HUES64 (cell line): ENCODE measurements around the gene DIMT1. TPM values are rescaled to one million over a fixed set of nuclear protein-coding genes. Genes with fewer than 3 reads are reported as not detected.

Experiments used
- H3K27ac ChIP-seq: 2 replicates; pipeline ENCODE4 v1.7.0; 2013; ENCODE audit warnings: low read depth, low read length, inconsistent platforms
- H3K27me3 ChIP-seq: 2 replicates; pipeline ENCODE4 v1.6.1; 2013; ENCODE audit warnings: mild to moderate bottlenecking, low read length; ENCODE audit not compliant: insufficient read depth
- H3K36me3 ChIP-seq: 2 replicates; pipeline ENCODE4 v1.6.1; 2013; ENCODE audit warnings: mild to moderate bottlenecking, low read length; ENCODE audit not compliant: insufficient read depth
- H3K4me1 ChIP-seq: 2 replicates; pipeline ENCODE4 v1.6.1; 2013; ENCODE audit warnings: mild to moderate bottlenecking, low read length, moderate library complexity; ENCODE audit not compliant: insufficient read depth
- H3K4me3 ChIP-seq: 2 replicates; pipeline ENCODE4 v1.5.1; 2013; ENCODE audit warnings: mild to moderate bottlenecking, low read length, moderate library complexity
- H3K9ac ChIP-seq: 2 replicates; pipeline ENCODE4 v1.6.1; 2013; ENCODE audit warnings: mild to moderate bottlenecking, low read depth, low read length
- H3K9me3 ChIP-seq: 2 replicates; pipeline ENCODE4 v1.6.1; 2013; ENCODE audit warnings: low read depth, low read length; ENCODE audit not compliant: insufficient read depth
- WGBS: fragments of 150-250, 120-280 bp; methylation state at CpG from one replicate; pipeline ENCODE4 v1.1.7; 2013; ENCODE audit warnings: missing lambda C conversion rate; 5-methylcytosine and 5-hydroxymethylcytosine counted together
- polyA plus RNA-seq, 2 experiments: library from polyadenylated mRNA; stranded (reverse); fragments of 50-300 nt; gene quantifications; one replicate each; pipeline ENCODE4 v1.2.3, GENCODE V29; 2013

DIMT1 gene
- polyA plus RNA-seq (2013, experiment 1 of 2): 39.5 TPM
- polyA plus RNA-seq (2013, experiment 2 of 2): 37.0 TPM

DNA sequence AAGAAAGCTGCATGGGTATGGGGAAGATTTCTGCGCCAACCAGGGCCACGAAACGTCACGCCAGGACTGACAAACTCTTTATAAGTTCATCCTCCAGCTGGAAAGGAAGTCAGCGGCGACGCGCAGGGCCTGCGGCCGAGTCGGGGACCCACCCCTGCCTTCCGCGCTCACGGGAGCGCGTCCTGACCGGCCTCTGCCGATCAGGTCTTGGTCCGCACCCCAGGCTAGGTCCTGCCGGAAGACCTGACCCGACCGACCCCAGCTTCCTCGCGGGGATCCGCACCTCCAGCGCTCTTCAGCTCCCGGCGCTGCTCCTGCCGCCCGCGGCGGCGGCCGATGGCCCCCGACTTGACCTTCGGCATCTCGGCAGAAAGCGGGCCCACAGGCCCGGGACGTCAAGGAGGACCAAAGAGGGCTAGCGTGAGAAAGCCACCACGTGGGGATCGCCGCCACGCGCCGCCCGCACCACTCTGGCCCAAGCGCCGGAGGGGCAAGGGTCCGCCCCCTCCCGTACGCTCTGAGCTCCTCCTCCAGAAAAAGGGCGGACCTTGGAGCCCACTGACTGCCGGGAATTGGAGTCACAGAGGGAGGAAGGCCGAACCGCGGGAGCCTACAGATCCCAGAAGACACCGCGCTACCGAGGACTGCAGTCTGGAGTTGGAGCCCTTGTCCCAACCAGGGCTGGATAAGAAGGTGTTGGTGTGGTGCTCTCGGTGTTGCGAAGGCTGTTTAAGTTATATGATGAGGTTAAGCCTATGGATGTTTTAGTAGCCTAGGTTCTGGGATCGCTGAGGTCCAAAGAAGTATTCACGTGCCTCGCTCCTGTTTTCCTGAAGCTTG lies at the start of gene DIMT1:
Gene DIMT1, minus strand, starts transcription at position 495 of the 840 bp plus-strand sequence. Its CDS starts 133 bp downstream, at position 362.
- Histone ChIP-seq H3K27ac (peak within 1 kb of the TSS; percentile 88), H3K27me3 (no peaks in the 10 kb centered on the region), H3K4me3 (peak within 1 kb of the TSS; percentile 75), H3K9ac (peak within 1 kb of the TSS; percentile 86), H3K9me3 (no peaks in the 10 kb centered on the region), H3K36me3 (peaks cover 18% of the 10 kb centered on the region), H3K4me1 (peaks cover 6% of the 10 kb centered on the region; the same call in 1 of the 2 replicates)
- WGBS: under 1% methylated on average over 66 of the region's 66 CpGs

DNA sequence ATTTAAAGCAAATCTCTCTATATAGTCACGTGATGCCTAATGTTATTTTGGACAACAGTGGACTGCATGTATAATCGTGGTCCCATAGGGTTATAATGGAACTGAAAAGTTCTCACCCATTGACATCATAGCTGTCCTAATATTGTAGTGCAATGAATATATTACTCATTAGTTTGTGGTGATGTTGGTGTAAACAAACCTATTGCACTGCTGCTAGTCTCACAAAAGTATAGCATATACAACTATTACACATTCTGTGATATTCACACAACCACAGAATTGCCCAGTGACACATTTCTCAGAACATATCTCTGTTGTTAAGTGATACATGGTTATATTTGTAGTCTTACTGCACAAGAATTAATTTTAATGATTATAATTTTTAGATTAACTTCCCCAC lies 46.6 kb upstream of the DIMT1 start:
- 93% methylated on average over 2 of the region's 2 CpGs for WGBS
- H3K4me1 ChIP-seq: no peaks in the 10 kb centered on the region
- no peak overlapping the region for H3K4me3 ChIP-seq
- H3K27me3 ChIP-seq: no peaks in the 10 kb centered on the region
- peaks cover 66% of the 10 kb centered on the region for H3K36me3 ChIP-seq
- H3K9ac ChIP-seq: no peak overlapping the region
- H3K27ac ChIP-seq: no peak overlapping the region
- no peaks in the 10 kb centered on the region for H3K9me3 ChIP-seq

DNA sequence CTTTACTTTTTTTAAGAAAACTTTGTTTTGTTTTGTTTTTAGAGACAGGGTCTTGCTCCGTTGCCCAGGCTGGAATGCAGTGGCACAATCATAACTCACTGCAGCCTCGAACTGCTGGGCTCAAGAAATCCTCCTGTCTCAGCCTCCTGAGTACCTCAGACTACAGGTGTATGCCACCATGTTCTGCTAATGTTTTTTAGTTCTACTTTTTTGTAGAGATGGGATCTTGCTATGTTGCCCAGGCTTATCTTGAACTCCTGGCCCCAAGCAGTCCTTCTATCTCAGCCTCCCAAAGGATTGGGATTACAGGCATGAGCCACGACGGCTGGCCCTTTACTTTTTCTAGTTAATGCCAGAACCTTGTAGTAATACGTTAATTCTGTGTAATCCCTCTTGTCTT lies 44.8 kb upstream of the DIMT1 start:
- Histone ChIP-seq H3K9me3 (no peaks in the 10 kb centered on the region), H3K36me3 (peaks cover 69% of the 10 kb centered on the region), H3K27me3 (no peaks in the 10 kb centered on the region), H3K27ac (no peak overlapping the region), H3K9ac (no peak overlapping the region), H3K4me3 (no peak overlapping the region), H3K4me1 (no peaks in the 10 kb centered on the region)
- 96% methylated on average over 4 of the region's 5 CpGs for WGBS

DNA sequence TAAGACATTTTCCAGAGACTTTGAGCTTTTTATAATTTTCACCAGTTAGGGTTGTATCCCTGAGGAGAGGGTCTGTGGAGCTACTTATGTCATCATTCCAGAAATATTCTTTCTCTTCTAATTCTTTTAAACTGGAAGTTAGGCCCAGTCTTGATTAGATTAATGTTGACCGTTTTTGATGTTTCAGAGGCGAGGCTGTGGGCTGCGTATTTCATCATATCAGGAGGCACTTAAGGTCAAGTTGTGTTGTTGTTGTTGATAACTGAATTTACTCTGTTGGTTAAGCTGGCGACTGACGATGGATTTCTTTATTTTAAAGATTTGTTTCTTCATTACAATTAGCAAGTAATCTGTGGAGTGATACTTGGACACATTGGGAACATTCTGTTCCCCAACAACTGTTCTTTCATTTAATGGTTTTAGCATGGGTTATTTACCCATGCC lies 28.9 kb upstream of the DIMT1 start:
- H3K9ac ChIP-seq: no peak overlapping the region
- H3K9me3 ChIP-seq: no peaks in the 10 kb centered on the region
- 96% methylated on average over 3 of the region's 5 CpGs for WGBS
- H3K4me3 ChIP-seq: no peak overlapping the region
- no peak overlapping the region for H3K27ac ChIP-seq
- H3K27me3 ChIP-seq: no peaks in the 10 kb centered on the region
- no peaks in the 10 kb centered on the region for H3K4me1 ChIP-seq
- H3K36me3 ChIP-seq: peaks cover 7% of the 10 kb centered on the region

DNA sequence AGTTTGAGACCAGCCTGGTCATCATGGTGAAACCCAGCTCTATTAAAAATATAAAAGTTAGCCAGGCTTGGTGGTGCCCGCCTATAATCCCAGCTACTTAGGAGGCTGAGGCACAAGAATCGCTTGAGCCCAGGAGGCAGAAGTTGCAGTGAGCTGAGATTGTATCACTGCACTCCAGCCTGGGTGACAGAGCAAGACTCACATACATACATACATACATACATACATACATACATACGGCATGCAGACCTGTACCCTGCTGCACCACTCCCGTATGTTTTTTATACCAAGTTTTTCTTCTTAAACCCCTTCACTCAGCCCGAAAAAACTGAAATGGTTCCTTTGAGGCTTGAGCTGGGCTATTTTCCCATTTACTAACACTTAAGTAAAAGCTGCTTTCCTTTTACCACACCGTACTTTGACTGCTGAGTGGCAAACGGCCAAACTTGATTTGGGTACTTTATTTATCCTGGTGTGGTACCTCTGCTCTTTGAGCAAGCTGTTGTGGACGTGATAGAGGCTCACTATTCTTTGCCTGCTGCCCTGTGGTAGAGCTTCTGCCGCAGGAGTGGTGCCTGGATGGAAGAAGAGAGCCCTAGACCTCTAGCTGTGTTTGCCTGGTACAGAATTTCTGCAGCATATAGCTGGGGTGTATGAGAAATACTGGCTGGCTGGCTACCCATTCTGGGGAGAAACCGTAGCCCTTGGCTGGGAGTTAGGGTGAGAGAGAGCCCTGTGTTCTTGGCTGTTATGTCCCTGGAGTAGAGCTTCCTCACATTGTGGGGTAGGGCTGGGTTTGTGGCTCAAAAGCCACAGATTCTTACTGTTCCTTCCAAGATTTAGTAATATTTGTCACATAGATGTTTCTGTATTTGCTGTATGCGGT lies 28.3 kb upstream of the DIMT1 start:
- Histone ChIP-seq H3K9me3 (no peaks in the 10 kb centered on the region), H3K4me3 (no peak overlapping the region), H3K9ac (no peak overlapping the region), H3K27ac (no peak overlapping the region), H3K4me1 (no peaks in the 10 kb centered on the region), H3K36me3 (no peaks in the 10 kb centered on the region; the same call in 1 of the 2 replicates), H3K27me3 (no peaks in the 10 kb centered on the region)
- WGBS: 94% methylated on average over 10 of the region's 11 CpGs

DNA sequence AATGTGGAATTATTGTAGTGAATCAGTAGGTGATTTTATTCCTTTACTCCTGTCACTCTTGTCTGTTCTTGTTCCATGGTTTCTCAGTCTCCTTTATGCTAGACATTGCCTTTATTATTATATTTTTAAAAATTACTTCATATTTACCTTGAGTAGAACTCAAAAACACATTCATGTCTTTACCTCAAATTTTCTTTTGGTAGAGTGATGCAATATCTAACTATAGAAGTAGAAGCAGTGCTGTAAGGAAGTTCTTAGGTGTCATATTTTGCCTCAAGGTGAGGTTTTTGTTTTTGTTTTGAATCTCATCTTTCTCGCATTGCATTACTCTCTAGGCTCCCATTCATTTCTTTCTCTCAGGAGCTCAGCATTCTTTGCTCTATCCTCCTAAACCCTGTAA lies 21.1 kb upstream of the DIMT1 start:
- Histone ChIP-seq H3K27me3 (no peaks in the 10 kb centered on the region), H3K27ac (no peak overlapping the region), H3K9me3 (no peaks in the 10 kb centered on the region), H3K4me1 (no peaks in the 10 kb centered on the region), H3K9ac (no peak overlapping the region), H3K36me3 (no peaks in the 10 kb centered on the region; the same call in 1 of the 2 replicates), H3K4me3 (no peak overlapping the region)
- whole genome bisulfite sequencing: 100% methylated on average over 1 of the region's 1 CpG

DNA sequence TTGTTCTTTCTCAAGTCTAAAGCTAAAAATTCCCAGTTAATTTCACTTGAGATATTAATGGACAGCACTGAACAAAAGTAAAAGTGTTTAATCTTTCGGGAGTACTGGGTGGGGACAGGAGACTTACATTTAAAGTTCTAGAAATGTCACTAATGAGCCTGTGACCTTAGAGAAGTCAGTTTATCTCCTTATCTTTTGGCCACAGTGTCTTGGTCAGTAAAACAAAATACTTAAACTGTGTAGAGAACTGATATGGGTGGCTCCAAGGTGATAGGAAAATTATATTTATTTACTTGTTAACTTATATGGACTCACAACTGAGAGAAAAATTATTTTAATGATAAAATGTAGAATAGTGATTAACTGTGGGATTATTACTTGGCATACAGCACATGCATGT lies 17.7 kb upstream of the DIMT1 start:
- WGBS: 90% methylated on average over 1 of the region's 1 CpG
- H3K27me3 ChIP-seq: no peaks in the 10 kb centered on the region
- no peak overlapping the region for H3K9ac ChIP-seq
- no peak overlapping the region for H3K4me3 ChIP-seq
- no peak overlapping the region for H3K27ac ChIP-seq
- no peaks in the 10 kb centered on the region for H3K4me1 ChIP-seq
- H3K9me3 ChIP-seq: no peaks in the 10 kb centered on the region
- no peaks in the 10 kb centered on the region; the same call in 1 of the 2 replicates for H3K36me3 ChIP-seq

DNA sequence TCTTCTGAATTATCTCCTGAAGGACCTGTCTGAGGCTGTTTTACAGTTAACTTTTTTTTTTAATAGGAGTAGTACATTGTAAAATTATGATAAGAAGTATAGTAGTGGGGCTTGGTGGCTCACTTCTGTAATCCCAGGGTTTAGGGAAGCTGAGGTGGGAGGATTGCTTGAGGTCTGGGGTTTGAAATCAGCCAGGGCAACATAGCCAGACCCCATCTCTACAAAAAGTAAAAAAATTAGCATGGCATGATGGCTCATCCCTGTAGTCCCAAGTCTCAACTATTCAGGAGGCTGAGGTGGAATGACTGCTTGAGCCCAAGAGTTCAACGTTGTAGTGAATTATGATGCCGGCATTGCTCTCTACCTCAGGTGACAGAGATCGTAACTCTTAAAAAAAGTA lies 15.9 kb upstream of the DIMT1 start:
- H3K9ac ChIP-seq: no peak overlapping the region
- no peak overlapping the region for H3K4me3 ChIP-seq
- WGBS: 98% methylated on average over 3 of the region's 3 CpGs
- no peak overlapping the region for H3K27ac ChIP-seq
- no peaks in the 10 kb centered on the region; the same call in 1 of the 2 replicates for H3K36me3 ChIP-seq
- H3K9me3 ChIP-seq: no peaks in the 10 kb centered on the region
- H3K4me1 ChIP-seq: no peaks in the 10 kb centered on the region
- H3K27me3 ChIP-seq: no peaks in the 10 kb centered on the region

DNA sequence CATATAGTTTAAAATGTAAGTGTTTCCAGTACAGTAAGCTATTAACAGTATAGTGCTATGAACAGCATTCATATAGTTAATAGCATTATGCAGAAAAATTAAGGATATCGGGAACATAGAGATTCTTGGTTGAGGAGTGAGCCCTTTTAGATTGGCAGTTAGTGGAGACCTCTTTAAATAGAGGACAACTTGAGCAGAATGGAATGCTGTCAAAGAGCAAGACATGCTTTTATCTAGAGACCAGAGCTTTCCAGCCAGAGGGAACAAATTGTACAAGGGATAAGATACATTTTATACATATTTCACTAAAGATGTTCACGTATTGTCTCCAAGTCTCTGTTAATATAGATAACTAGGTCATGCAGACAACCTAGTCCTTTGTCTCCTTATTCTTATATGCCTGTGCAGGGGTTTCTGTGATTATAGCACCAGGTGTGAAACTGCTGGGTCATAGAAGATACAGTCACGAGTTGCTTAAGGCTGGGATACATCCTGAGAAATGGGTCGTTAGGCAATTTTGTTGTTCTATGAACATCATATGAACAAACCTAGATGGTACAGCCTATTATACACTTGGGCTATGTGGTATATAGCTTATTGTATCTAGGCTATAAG lies 14.9 kb upstream of the DIMT1 start:
- Histone ChIP-seq H3K4me1 (peaks cover 5% of the 10 kb centered on the region), H3K36me3 (no peaks in the 10 kb centered on the region; the same call in 1 of the 2 replicates), H3K27ac (no peak overlapping the region), H3K9me3 (no peaks in the 10 kb centered on the region), H3K4me3 (no peak overlapping the region), H3K27me3 (no peaks in the 10 kb centered on the region), H3K9ac (no peak overlapping the region)
- 89% methylated on average over 3 of the region's 4 CpGs for WGBS

DNA sequence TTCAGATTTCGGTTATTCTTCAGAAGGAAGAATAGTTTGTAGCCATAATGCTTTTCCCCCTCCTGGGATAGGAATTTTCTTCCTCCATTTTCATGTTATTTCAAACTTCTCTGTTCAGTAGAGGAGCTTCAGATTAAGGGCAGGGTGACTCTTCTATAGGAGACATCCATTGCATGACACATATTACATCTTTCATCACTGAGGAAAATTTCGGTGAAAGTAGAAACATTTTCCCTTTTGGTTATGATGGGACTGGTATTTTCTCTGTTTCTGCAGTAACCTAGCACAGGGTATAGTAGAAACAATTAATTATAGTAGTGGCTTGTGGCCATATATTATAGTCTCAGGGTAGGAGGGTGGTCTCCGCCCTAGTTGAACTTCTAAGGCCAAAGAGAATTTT lies 10.0 kb upstream of the DIMT1 start:
- WGBS: 33% methylated on average over 1 of the region's 3 CpGs
- H3K36me3 ChIP-seq: no peaks in the 10 kb centered on the region; the same call in 1 of the 2 replicates
- H3K4me1 ChIP-seq: peaks cover 7% of the 10 kb centered on the region
- no peak overlapping the region for H3K27ac ChIP-seq
- peak overlapping the region; percentile 92; the same call in 1 of the 2 replicates for H3K9ac ChIP-seq
- no peaks in the 10 kb centered on the region for H3K27me3 ChIP-seq
- peak overlapping the region; percentile 100 for H3K4me3 ChIP-seq
- H3K9me3 ChIP-seq: no peaks in the 10 kb centered on the region
